B cell (primary cell): ENCODE data around the gene EVC. TPM values are rescaled to one million over a fixed set of nuclear protein-coding genes. Genes with fewer than 3 reads are reported as not detected.
A peak's percentile ranks its signal among the peaks of the same experiment; 100 is the strongest.

Source experiments
- ATAC-seq: fragments of 200-7000 bp; cut with Tn5 transposase; one replicate; pipeline ENCODE4 v1.10.0; 2021; ENCODE audit warnings: low read depth, mild to moderate bottlenecking, moderate number of reproducible peaks, moderate library complexity
- CTCF ChIA-PET: fragments of 350-600 bp; sonication (Branson Sonifier 250); formaldehyde crosslinking; loops from one replicate; lab custom pipeline; 2021; ENCODE audit warnings: antibody characterized with exemption, inconsistent platforms; lab: Charles Lee
- POLR2A ChIA-PET: fragments of 350-600 bp; sonication (Branson Sonifier 250); formaldehyde crosslinking; loops from one replicate; lab custom pipeline; 2021; ENCODE audit warnings: antibody characterized with exemption; lab: Charles Lee
- DNase-seq: peaks from one replicate; pipeline ENCODE4 v3.0.0; 2013
- H2AFZ ChIP-seq: 2 replicates; pipeline ENCODE4 v1.6.1; 2012; ENCODE audit warnings: mild to moderate bottlenecking, low read depth, low read length; ENCODE audit not compliant: insufficient read depth, poor library complexity, severe bottlenecking
- H3K27ac ChIP-seq, 2 donors: 1 replicate in 1 of 2; 2 replicates in 1 of 2; pipeline ENCODE4 v1.5.1; 2012 to 2013; ENCODE audit warnings: low read length in 2 of 2, mild to moderate bottlenecking in 2 of 2, moderate library complexity in 1 of 2
- H3K27me3 ChIP-seq, 4 experiments: fragments of 200-600 bp in 1 of 4; sonication (generic) in 1 of 4; replicated peaks in 1 of 4; 1 replicate in 2 of 4; 2 replicates in 2 of 4; pipeline versions ENCODE4 v1.6.1 to v1.7.0; 2013 to 2016; ENCODE audit warnings: low read length in 3 of 4, mild to moderate bottlenecking in 2 of 4, mixed read lengths in 1 of 4, moderate library complexity in 1 of 4; ENCODE audit not compliant: insufficient read depth in 4 of 4, control insufficient read depth in 3 of 4; ENCODE audit errors: control extremely low read depth in 1 of 4
- H3K36me3 ChIP-seq, 2 experiments: replicated peaks in 1 of 2; 1 replicate in 1 of 2; 2 replicates in 1 of 2; pipeline versions ENCODE4 v1.6.1 to v1.7.1; 2013; ENCODE audit warnings: low read length in 1 of 2; ENCODE audit not compliant: insufficient read depth in 2 of 2, control insufficient read depth in 1 of 2; ENCODE audit errors: control extremely low read depth in 1 of 2, extremely low read depth in 1 of 2
- H3K4me1 ChIP-seq, 2 donors: fragments of 200-600 bp in 1 of 2; sonication (generic) in 1 of 2; 1 replicate in 1 of 2; 2 replicates in 1 of 2; pipeline versions ENCODE4 v1.5.1 to v1.6.1; 2013 to 2017; ENCODE audit warnings: low read length in 2 of 2; ENCODE audit not compliant: control insufficient read depth in 2 of 2, insufficient read depth in 2 of 2
- H3K4me2 ChIP-seq: replicated peaks from 2 replicates; pipeline ENCODE3; 2012; ENCODE audit warnings: mild to moderate bottlenecking, low read depth, low read length; ENCODE audit not compliant: poor library complexity, severe bottlenecking
- H3K4me3 ChIP-seq, 5 experiments: fragments of 200-600 bp in 1 of 5; sonication (generic) in 1 of 5; 1 replicate in 3 of 5; 2 replicates in 2 of 5; pipeline versions ENCODE4 v1.5.1 to v1.7.0; 2011 to 2016; ENCODE audit warnings: low read length in 4 of 5, mild to moderate bottlenecking in 4 of 5, low read depth in 2 of 5, control low read depth in 1 of 5, moderate library complexity in 1 of 5; ENCODE audit not compliant: insufficient read depth in 1 of 5; ENCODE audit errors: control extremely low read depth in 1 of 5, extremely low read depth in 1 of 5
- H3K79me2 ChIP-seq: fragments of 200-600 bp; sonication (generic); one replicate; pipeline ENCODE4 v1.6.0; 2016; ENCODE audit warnings: low read length; ENCODE audit not compliant: control insufficient read depth, insufficient read depth
- H3K9ac ChIP-seq: fragments of 200-600 bp; sonication (generic); 2 replicates; pipeline ENCODE4 v1.6.1; 2017; ENCODE audit warnings: mild to moderate bottlenecking, low read length, moderate library complexity
- H3K9me3 ChIP-seq, 3 donors: one replicate each; pipeline versions ENCODE4 v1.6.1 to v1.7.1; 2013; ENCODE audit warnings: low read length in 2 of 3; ENCODE audit not compliant: control insufficient read depth in 2 of 3, insufficient read depth in 1 of 3; ENCODE audit errors: control extremely low read depth in 1 of 3
- H4K20me1 ChIP-seq: 2 replicates; pipeline ENCODE4 v1.6.0; 2012; ENCODE audit warnings: mild to moderate bottlenecking, low read length; ENCODE audit not compliant: insufficient read depth, control insufficient read depth, poor library complexity, severe bottlenecking
- H3K27ac Mint-ChIP-seq: one replicate; pipeline ENCODE4 v1.8.0; 2021; ENCODE audit warnings: mixed read lengths
- H3K27me3 Mint-ChIP-seq: one replicate; pipeline ENCODE4 v1.8.0; 2021; ENCODE audit warnings: mixed read lengths
- H3K4me1 Mint-ChIP-seq: one replicate; pipeline ENCODE4 v1.8.0; 2021; ENCODE audit warnings: mixed read lengths
- H3K4me3 Mint-ChIP-seq: one replicate; pipeline ENCODE4 v1.8.0; 2021; ENCODE audit warnings: mixed read lengths
- H3K9me3 Mint-ChIP-seq: one replicate; pipeline ENCODE4 v1.8.0; 2022; ENCODE audit warnings: mixed read lengths; ENCODE audit not compliant: insufficient read depth
- CTCF ChIP-seq: fragments of 200-600 bp; IDR thresholded peaks from one replicate; pipeline ENCODE4 v1.8.0; 2022; ENCODE audit warnings: antibody characterized with exemption, mild to moderate bottlenecking
- EZH2 ChIP-seq: IDR thresholded peaks from 2 replicates; pipeline ENCODE4 v1.6.1; 2012; ENCODE audit warnings: borderline replicate concordance, low read depth, mild to moderate bottlenecking, moderate library complexity, low read length; ENCODE audit not compliant: insufficient read depth, poor library complexity, severe bottlenecking
- WGBS: methylation state at CpG from one replicate; pipeline ENCODE4 v1.1.5; 2013; ENCODE audit warnings: missing lambda C conversion rate; ENCODE audit not compliant: insufficient coverage; 5-methylcytosine and 5-hydroxymethylcytosine counted together
- intact Hi-C: fragments of 100-400 bp; cut with micrococcal nuclease; formaldehyde crosslinking; loops from one replicate; pipeline ENCODE4 v1.10.0; 2022
- polyA plus RNA-seq: library from polyadenylated mRNA; depleted of rRNA; stranded (reverse); fragments of >200 nt; gene quantifications from 2 replicates; pipeline ENCODE4 v1.2.3, GENCODE V29; 2012
- total RNA-seq, 2 donors: library from RNA; stranded (reverse); fragments of 120-200 nt in 1 of 2; gene quantifications; 1 replicate in 1 of 2; 2 replicates in 1 of 2; pipeline versions ENCODE4 v1.2.3 to v1.2.4, GENCODE V29; 2013 to 2022

The EVC gene
- total and polyA plus RNA-seq, 2 donors (not counting 1 experiment from before 2014, with no cell fraction given) = 1.5 TPM; not detected in 1

GRCh38 chr4:5812506-5813229, 101.7 kb downstream of the EVC start:
- Histone ChIP-seq H4K20me1 (no peaks in the 10 kb centered on the region), H3K4me3 (no peak overlapping the region), H3K27ac (no peak overlapping the region), H3K9me3 (peaks cover 0 to 8% (median 0%) of the 10 kb centered on the region in 3 donors), H3K36me3 (no peaks in the 10 kb centered on the region), H3K79me2 (no peaks in the 10 kb centered on the region), H3K9ac (no peak overlapping the region), H3K27me3 (no peaks in the 10 kb centered on the region), H2AFZ (no peak overlapping the region), H3K4me2 (no peak overlapping the region), H3K4me1 (no peaks in the 10 kb centered on the region)
- no peaks in the 10 kb centered on the region for H3K9me3 Mint-ChIP-seq
- no peaks in the 10 kb centered on the region for H3K27me3 Mint-ChIP-seq
- H3K27ac Mint-ChIP-seq = no peak overlapping the region
- no peaks in the 10 kb centered on the region for H3K4me1 Mint-ChIP-seq
- ChIA-PET POLR2A (no interaction called here), CTCF (interaction anchor here (0.9 to 2.5 kb wide), 8 partner anchors 8 to 1561 kb away, joined by 3 to 21 read pairs (median 4); no protein-coding TSS in a partner anchor)
- TF ChIP-seq EZH2 = no peak
- peak; percentile 66 for TF ChIP-seq CTCF
- peak; percentile 51 for ATAC-seq
- WGBS = 72% methylated on average over 7 of the region's 9 CpGs
- DNase-seq = peak; percentile 58
- intact Hi-C loops = no loop called here
- H3K4me3 Mint-ChIP-seq = no peak overlapping the region

GRCh38 chr4:5813882-5814255, 102.9 kb downstream of the EVC start:
- ChIA-PET POLR2A (no interaction called here), CTCF (interaction anchor here (1.6 to 2.5 kb wide), 2 partner anchors 1326 to 1378 kb away, joined by 3 to 21 read pairs; no protein-coding TSS in a partner anchor)
- 94% methylated on average over 6 of the region's 7 CpGs for WGBS
- no peaks in the 10 kb centered on the region for H3K79me2 ChIP-seq
- no peaks in the 10 kb centered on the region for H3K27me3 ChIP-seq
- no peak overlapping the region for H3K4me3 Mint-ChIP-seq
- intact Hi-C loops = no loop called here
- TF ChIP-seq CTCF (no peak), EZH2 (no peak)
- no peak overlapping the region for H2AFZ ChIP-seq
- H4K20me1 ChIP-seq = no peaks in the 10 kb centered on the region
- H3K27ac ChIP-seq = no peak overlapping the region
- H3K36me3 ChIP-seq = no peaks in the 10 kb centered on the region
- no peaks in the 10 kb centered on the region for H3K9me3 Mint-ChIP-seq
- ATAC-seq (no peak), DNase-seq (no peak)
- no peaks in the 10 kb centered on the region for H3K27me3 Mint-ChIP-seq
- H3K9ac ChIP-seq = no peak overlapping the region
- H3K9me3 ChIP-seq = peaks cover 0 to 8% (median 0%) of the 10 kb centered on the region in 3 donors
- no peak overlapping the region for H3K4me3 ChIP-seq
- H3K4me2 ChIP-seq = no peak overlapping the region
- H3K4me1 ChIP-seq = no peaks in the 10 kb centered on the region
- no peaks in the 10 kb centered on the region for H3K4me1 Mint-ChIP-seq
- no peak overlapping the region for H3K27ac Mint-ChIP-seq
